ENCODE measurements around the gene HOXD8.

DNA sequence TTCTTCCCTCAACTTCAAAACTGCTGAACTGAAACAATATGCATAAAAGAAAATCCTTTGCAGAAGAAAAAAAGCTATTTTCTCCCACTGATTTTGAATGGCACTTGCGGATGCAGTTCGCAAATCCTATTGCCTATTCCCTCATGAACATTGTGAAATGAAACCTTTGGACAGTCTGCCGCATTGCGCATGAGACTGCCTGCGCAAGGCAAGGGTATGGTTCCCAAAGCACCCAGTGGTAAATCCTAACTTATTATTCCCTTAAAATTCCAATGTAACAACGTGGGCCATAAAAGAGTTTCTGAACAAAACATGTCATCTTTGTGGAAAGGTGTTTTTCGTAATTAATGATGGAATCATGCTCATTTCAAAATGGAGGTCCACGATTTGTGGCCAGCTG lies 8.4 kb downstream of the HOXD8 start:
- no peak for TF ChIP-seq EZH2phosphoT487 (IDR thresholded peaks at IDR 0.05; ENCODE audit: insufficient read depth, low read depth)
- TF ChIP-seq EZH2 (IDR thresholded peaks at IDR 0.05; ENCODE audit: insufficient read depth, poor library complexity, severe bottlenecking): no peak
